ENCODE measurements around the gene KIAA1671.

KIAA1671 gene

DNA sequence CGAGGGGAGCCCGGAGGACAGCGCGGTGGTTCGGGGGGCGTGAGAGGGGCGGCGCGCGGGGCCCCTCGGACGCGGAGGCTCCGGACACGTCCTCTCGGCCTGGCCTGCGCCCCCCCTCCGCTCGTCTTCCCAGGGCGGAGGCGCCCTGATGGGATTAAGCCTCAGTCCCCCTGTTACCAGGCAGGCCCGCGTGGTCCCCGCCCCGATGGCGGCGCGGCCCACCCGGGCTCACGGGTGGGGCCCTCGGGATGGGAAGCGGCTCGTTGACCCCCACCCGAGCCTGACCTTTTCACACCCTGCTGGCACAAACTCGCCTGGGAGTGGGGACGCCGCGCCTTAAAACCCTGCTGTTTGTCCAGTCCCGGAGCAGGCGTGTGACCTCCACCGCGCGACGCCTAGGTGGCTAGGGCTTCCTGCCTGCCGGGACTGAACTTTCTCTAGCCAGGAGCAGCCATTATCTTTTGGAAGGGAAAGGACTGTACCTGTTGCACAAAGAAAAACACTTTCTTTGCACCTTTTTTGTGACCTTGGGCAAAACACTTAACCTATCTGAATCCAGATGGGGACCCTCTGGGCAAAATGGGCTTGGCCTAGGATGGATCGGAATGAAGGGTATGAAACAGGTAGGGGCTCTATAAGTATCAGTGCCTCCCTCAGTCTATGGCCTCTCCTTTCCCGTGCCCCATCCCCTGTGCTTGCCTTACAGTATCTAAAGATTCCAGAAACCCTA is 1.0 kb downstream of the KIAA1671 start:
- no peak for DNase-seq

DNA sequence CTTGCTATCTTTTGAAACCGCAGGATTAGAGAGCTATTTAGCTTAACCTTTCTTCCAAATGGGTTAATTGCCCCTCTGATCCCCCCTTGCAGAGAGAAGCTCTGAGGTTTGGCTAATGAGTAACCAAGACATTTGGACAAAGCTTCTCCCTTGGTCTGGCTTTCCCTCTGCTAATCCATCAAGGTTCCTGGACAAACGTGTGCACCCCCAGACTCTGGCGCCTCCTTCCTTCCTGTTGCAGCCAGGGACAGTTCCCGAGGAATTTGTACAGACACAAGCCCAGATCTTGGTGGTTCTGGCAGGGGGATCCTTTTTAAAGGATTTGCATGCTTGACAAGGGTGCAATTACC is 1.6 kb downstream of the KIAA1671 start:
- no peak for DNase-seq

DNA sequence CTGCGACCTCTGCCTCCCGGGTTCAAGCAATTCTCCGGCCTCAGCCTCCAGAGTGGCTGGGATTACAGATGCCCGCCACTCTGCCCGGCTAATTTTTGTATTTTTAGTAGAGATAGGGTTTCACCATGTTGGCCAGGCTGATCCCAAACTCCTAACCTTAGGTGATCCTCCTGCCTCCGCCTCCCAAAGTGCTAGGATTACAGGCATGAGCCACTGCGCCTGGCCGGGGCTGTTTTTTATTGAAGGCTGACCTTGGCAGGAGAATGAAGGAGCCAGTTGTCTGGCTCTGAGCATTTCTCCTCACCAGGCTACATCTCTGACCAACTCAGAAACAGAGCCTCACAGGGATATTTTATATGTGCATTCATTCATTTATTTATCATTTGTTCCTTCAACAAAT is 2.3 kb downstream of the KIAA1671 start:
- no peak for DNase-seq

DNA sequence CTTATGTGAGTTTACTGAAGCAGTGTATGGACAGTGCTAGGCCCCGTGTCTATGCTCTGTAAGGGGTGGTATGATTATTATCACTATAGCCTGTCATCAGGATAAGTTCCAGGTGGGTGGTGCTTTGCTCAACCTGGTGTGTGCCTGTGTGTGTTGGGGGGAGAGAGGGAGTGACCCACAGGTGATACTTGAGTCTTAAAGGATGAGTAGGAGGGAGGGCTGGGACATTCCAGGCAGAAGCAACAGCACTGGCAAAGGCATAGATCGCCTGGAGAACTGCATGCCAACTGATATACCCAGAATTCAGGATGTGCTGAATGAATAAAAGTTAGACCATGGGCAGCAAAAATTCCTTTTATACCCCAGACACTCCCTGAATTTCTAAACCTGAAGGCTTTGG is 4.5 kb downstream of the KIAA1671 start:
- no peak for DNase-seq

DNA sequence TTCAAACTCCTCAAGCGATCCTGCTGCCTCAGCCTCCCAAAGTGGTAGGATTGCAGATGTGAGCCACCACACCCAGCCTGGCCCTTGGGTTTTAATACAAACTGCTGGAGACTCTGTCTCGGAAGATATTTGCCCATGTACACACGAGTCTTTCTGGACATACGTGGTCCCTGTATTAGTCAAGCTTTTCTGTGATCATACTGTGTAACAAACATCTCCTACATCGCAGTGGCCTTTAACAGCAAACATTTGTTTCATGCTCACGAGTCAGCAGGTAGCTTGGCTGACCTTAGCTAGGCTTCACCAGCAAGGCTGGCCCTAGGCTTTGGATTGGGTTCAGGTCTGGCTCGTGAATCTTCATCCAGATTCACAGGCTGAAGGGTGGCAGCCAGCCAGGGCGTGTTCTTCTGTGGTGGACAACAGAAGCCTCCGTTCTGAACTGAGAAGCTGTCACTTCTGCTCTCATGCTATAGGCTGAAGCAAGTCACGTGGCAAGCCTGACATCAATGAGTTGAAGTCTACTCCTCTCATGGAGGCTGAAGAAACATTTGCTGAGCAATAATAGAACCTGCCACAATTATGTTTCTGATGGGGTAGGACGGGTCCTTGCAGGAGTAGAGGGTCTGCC is 8.8 kb downstream of the KIAA1671 start:
- DNase-seq: no peak

DNA sequence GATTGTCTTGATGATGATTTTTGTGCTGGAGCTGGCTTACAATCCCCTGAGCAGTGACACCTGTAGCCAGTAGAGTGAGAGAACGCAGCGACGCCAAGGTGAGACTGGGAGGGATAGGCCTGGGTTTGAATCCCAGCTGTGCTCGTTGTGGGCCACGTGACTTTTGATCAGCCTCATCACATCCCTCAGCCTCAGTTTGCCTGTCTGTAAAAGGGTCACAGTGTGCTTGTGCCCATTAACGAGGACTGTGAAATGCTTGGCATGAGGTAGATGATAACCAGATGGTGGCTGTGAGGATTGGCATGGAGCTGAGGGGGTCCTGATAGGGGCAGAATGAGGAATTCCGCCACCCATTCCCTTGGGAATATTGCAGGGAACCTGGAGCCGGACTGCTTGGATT is 9.6 kb downstream of the KIAA1671 start:
- DNase-seq: no peak

DNA sequence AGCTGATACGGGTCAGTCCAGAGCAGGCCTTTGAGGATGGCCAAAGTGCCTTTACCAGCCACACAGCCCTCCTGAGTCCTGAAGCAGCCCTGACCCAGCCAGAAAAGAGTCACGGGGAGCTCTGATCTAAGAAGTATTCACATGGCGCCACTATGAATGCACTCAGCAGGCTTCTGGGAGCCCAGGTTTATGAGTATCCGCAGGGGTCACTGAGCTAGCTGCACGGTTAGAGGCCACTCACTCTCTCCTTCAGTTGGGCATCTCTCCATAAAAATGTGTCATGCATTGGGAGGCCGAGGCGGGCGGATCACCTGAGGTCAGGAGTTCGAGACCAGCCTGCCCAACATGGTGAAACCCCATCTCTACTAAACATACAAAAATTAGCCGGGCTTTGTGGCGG is 10.3 kb downstream of the KIAA1671 start:
- DNase-seq: no peak

DNA sequence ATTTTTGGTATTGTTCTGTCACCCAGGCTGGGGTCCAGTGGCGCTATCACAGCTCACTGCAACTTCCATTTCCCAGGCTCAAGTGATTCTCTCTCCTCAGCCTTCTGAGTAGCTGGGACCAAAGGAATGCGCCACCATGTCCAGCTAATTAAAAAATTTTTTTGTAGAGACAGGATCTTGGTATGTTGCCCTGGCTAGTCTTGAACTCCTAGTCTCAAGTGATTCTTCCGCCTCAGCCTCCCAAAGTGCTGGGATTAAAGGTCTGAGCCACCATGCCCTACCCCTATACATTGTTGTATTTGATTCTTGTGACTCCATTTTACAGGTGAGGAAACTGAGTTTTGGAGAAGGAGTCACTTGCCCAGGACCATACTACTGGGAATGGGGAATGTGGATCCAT is 11.9 kb downstream of the KIAA1671 start:
- no peak for DNase-seq

DNA sequence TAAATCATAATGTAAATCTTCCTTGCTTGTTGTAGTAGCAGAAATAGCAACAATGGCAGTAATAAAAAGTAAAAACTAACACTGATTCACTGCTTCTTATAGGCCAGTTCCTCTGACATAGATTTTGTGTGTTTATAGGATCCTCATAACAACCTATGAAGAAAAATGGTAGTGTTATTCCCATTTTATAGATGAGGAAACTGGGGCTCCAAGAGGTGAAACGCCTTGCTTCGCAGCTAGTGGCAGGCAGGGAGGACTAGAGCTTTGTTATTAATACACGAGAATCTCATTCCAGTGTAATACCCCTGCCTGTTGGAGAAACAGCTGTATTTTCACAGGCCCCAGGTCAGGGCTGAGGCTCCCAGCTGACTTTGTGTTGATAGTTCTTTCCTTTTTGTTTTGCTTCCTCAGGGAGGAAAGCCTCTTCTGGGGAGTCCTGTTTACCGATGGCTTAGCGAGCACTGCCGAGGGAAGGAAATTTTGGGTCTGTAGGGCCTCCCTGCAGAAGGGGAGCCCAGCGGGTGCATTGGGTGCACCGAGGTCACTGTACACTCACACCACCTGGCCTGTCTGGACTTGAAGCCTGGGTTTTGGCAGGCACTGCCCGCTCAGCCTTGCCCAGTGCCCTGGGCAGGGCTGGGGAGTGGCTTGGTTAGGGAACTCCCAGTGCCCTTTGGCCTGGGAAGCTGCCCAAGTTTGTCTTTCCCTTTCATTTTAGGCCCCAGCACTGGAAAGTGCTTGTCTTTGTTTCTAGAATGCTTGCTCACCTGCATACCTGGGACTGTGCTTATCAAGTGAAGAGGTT is 13.5 kb downstream of the KIAA1671 start:
- DNase-seq: peak; percentile 32

DNA sequence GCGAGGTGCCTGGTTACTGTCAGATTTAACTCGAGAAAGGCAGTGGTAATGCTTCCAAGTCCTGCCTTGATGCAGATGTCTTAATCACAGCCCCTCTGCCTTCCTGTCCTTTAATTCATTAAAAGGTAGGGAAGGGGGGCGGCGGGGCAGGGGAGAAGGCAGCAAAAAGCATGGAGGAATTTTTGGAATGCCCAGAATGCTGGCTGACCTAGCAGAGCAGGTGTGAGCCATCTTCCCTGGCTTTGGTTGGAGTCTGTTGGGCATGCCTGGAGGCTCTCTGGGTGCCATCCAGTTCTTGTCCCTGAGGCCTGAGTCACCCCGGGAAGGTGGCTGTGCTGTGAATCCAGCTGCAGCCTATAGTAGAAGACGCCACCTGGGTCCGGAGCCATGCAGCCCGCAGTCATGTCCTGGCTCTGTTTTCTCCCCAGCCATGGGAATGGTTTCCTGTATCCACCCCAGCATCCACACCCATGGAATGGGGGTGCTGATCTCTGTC is 15.6 kb downstream of the KIAA1671 start:
- no peak for DNase-seq

DNA sequence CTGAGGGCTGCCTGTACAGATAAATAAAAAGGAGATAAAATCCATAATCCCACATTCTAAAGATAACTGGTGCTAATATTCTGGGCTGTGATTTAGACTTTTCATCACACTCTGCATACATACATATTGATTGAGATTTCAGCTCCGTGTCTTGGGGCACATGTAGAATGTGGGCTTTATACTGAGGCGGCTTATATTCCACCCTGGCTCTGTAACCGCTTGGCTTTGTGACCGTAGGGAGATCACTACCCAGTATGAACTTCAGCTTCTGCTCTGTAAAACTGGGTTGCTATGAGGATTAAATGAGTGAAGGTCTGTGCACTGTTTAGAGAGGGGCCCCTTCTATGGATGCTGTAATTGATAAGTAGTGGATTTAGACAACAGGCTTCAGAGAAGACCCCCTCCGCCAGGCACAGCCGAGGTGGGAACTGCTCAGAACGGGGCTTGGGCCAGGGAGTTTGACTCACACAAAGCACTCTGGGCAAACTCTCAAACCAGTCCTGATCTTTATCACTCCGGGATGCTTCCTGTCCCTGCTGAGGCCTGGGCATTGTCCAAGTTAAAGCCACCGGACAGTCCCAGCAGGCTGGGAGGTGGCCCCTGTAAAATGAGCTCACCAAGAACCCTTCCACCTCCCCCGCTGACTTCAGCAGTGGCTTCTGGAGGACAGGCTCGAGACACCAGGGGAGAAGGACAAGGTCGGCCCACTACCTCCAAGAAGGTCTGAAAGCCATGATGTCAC is 17.2 kb downstream of the KIAA1671 start:
- DNase-seq: no peak

DNA sequence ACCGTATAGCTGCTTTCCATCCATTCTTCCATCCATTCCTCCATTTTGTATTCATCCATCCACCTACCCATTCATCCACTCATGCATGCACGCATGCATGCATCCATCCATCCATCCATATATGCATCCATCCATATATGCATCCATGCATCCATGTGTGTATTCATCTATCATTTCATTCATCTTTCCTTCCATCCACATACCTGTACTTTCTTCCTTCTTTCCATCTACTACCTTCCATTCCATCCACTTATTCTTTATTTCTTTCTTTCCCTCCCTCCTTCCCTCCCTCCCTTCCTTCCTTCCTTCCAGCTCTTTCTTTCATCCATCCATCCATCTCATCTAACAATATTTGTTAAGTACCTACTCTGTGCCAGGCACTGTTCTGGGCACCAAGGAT is 19.9 kb downstream of the KIAA1671 start:
- no peak for DNase-seq

DNA sequence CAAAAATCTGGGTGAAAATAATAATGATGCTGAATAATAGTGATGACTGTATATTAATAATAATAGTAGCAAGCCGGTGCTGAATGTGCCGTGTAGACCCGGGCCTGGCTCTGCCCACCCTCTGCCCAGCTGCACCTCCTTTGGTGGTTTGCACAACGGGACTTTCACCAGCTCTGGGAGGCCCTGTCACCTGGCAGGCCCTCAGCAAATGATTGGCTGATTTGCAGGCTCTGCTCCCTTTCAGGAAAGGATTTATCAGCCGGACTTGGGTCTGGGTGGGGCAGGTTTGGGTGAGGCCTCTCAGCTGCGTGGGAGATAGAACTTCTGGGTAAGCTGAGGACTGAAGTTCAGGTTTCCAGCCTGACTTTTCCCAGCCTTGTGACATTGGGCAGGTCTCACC is 21.4 kb downstream of the KIAA1671 start:
- DNase-seq: no peak

DNA sequence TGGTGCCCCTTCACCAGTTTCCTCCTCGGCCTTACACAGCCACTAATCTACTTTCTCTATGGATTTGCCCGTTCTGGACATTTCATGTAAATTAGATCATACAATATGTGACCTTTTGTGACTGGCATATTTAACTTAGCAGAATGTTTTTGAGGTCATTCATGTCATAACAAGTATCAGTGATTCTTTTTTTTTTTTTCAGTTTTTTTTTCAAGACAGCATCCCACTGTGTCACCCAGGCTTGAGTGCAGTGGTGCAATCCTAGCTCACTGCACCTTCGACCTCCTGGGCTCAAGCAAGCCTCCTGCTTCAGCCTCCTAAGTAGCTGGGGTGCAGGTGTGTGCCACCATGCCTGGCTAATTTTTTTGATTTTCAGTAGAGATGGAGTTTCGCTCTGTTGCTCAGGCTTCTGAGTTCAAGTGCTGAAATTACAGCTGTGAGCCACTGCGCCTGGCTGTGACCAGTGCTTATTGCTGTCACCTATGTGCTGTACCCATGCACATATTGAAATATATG is 22.7 kb downstream of the KIAA1671 start:
- DNase-seq: no peak

DNA sequence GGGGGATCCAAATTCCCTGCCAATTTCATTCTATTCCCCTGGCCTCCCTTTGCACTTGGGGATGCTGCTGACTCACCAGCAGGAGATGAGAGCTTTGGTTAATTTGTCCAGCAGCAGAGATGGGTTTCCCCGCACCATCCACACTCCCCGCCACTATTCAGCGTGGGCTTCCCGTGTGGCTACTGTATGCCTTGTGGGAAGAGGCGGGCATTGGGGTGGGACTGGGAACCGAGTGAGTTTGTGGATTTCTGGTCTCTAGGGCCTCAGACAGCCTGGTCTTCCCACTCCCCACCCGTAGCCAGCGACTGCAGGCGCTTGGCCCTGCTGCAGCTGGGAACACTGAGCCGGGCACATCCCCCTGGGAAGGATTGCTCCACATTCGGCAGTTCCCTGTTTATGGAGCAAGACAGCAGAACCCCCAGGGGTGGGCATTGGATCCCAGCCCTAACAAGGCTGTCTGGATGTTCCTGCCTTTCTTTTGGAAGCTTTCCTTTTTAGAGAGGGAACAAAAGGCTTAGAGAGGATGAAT is 23.4 kb downstream of the KIAA1671 start:
- DNase-seq: no peak

DNA sequence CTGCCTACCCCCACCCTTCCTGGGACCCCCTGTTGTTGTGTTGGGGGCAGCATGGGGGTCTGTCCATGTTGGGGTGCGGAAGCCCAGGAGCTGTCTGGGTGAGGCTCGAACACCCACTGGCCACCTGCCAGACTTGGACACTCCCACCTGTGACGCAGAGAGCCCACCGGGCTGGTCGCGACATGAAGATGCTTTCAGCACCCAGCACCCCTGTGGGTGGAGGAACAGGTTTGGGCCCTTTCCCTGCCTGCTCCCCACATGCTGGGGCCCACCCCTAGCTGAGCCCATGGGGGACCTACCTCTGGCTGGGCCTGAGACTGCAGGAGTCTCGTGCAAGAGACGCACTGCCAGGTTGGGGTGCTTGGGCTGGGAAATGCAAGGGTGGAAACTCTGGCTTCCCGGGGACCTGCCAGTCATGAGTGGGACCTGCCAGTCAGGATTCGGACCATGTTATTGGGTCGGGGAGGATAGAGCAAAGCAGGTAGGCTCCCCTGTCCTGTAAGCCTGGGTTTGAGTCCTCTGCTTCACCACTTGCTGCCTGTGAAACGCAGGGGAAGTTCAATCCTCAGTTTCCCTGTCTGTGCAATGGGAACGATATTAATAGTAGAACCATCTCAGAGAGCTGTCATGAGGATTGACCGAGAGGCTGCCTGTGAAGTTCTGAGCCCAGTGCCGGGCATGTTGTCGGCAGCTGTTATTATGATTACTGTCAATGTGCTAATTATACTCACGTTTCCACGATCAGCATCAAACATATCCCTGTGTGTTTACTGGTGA is 24.1 kb downstream of the KIAA1671 start:
- DNase-seq: no peak

DNA sequence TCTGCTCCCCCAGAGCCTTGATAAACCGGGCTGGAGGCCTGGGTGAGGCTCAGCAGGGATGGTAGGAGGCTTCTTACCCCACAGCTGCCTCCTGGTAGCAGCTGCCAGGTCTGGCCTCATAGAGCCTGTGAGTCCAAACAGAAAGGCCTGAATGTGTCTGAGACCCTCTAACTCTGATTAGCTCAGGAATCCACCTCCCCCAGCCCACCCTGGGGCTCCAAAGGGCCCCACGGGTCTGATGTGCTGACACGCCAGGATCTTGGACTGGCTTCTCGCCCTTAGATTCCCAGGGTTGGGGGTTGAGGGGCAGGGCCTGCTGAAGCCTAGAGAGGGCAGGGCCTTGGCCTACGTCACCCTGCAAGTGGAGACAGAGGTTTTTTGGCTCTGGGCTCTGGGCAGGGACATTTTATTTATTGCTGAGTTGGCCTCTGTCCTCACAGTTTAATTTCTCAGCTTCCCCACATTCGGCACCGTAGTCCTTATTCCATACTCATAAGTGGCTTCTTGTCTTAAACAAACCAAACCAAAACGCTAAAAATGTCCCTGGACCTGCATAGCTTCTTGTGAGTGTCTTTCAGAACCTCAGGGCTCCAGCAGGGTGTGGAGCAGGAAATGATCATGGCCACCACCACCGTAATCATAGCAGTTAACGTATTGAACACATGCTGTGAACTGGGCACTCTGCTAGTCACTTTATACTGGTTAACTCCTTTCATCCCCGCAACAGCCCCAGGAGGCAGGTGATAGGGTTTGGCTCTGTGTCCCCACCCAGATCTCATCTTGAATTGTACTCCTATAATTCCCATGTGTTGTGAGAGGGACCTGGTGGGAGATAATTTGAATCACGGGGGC is 25.1 kb downstream of the KIAA1671 start:
- no peak for DNase-seq

DNA sequence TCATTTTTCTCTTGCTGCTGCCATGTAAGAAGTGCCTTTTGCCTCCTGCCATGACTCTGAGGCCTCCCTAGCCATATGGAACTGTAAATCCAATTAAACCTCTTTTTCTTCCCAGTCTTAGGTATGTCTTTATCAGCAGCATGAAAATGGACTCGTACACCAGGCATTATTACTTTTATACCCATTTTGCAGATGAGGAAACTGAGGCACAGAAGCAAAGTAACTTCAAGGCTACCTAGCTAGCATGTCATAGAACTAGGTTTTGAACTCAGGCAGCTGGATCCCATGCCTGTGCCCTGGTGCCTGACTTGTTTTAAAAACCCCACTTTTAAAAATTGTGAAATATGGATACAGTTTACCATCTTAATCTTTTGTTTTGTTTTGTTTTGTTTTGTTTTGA is 25.8 kb downstream of the KIAA1671 start:
- no peak for DNase-seq

DNA sequence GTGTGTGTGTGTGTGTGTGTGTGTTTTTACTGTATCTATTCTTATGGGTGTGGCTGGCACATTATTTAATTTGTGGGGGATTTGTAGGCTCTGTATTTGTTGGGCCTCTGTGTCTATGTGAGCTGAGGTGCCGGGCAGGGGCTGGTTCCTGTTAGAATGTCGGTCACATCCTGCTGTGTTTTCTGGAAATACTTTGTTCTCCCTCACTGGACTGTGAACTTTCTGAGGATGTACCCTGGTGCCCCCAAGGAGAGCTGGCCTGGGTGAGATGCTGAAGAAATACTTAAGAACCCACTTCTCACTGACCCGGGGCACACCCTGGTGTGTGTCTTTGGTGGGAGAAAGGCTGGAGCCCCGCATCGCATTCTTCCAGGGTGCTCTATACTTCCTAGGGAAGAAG is 28.6 kb downstream of the KIAA1671 start:
- DNase-seq: no peak

DNA sequence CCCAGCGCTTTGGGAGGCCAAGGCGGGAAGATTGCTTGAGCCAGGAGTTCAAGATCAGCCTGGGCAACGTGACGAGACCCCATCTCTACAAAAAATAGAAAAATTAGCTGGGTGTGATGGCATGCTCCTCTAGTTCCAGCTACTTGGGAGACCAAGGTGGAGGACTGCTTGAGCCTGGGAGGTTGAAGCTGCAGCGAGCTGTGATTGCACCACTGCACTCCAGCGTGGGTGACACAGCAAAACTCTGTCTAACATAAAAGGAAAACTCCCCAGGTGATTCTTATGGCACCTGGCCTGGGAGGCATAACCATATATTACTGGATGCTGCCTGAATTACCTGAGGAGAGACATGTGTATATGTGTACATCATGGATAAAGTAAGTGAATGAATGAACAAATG is 29.1 kb downstream of the KIAA1671 start:
- no peak for DNase-seq
